H9 (cell line): ENCODE results near the gene NUDT16L1. TPM values are rescaled to one million over a fixed set of nuclear protein-coding genes. Genes with fewer than 3 reads are reported as not detected.

Experiments
- DNase-seq: peaks from one replicate; pipeline ENCODE4 v3.0.0-alpha.2; 2017
- H2AFZ ChIP-seq: one replicate; pipeline ENCODE4 v1.6.1; 2013; ENCODE audit warnings: mild to moderate bottlenecking, low read length, control low read depth, moderate library complexity
- H2AK5ac ChIP-seq: 2 replicates; pipeline ENCODE4 v1.6.1; 2013; ENCODE audit warnings: low read length, control low read depth, mixed read lengths; ENCODE audit not compliant: insufficient read length
- H2BK120ac ChIP-seq: one replicate; pipeline ENCODE4 v1.6.1; 2013; ENCODE audit warnings: low read depth, mild to moderate bottlenecking, low read length, control low read depth, inconsistent platforms; ENCODE audit not compliant: poor library complexity, severe bottlenecking
- H2BK12ac ChIP-seq: 2 replicates; pipeline ENCODE4 v1.6.1; 2013; ENCODE audit warnings: low read length, control low read depth, mixed read lengths, low read depth; ENCODE audit not compliant: insufficient read length
- H2BK15ac ChIP-seq: 2 replicates; pipeline ENCODE4 v1.6.1; 2013; ENCODE audit warnings: low read depth, low read length, control low read depth
- H2BK20ac ChIP-seq: one replicate; pipeline ENCODE4 v1.6.1; 2013; ENCODE audit warnings: low read depth, mild to moderate bottlenecking, low read length, control low read depth, inconsistent platforms; ENCODE audit not compliant: poor library complexity, severe bottlenecking
- H2BK5ac ChIP-seq: 2 replicates; pipeline ENCODE4 v1.6.1; 2013; ENCODE audit warnings: low read length, control low read depth, mixed read lengths; ENCODE audit not compliant: insufficient read length
- H3K14ac ChIP-seq: 2 replicates; pipeline ENCODE4 v1.6.1; 2013; ENCODE audit warnings: low read length, control low read depth; ENCODE audit not compliant: insufficient read depth
- H3K18ac ChIP-seq: 2 replicates; pipeline ENCODE4 v1.6.1; 2013; ENCODE audit warnings: low read depth, mild to moderate bottlenecking, mixed read lengths, low read length, control low read depth; ENCODE audit not compliant: insufficient read length
- H3K23ac ChIP-seq: 2 replicates; pipeline ENCODE4 v1.6.1; 2013; ENCODE audit warnings: low read length, control low read depth, mixed read lengths, low read depth; ENCODE audit not compliant: insufficient read length
- H3K23me2 ChIP-seq: 2 replicates; pipeline ENCODE4 v1.6.1; 2013; ENCODE audit warnings: low read depth, mild to moderate bottlenecking, mixed read lengths, low read length, control low read depth; ENCODE audit not compliant: insufficient read length, poor library complexity, severe bottlenecking
- H3K27ac ChIP-seq: 2 replicates; pipeline ENCODE4 v1.5.1; 2013; ENCODE audit warnings: low read length, control low read depth, mixed read lengths, low read depth; ENCODE audit not compliant: insufficient read length
- H3K27me3 ChIP-seq: 2 replicates; pipeline ENCODE4 v1.6.1; 2013; ENCODE audit warnings: low read length, control low read depth, inconsistent platforms; ENCODE audit not compliant: insufficient read depth
- H3K4ac ChIP-seq: 2 replicates; pipeline ENCODE4 v1.6.1; 2013; ENCODE audit warnings: low read depth, mild to moderate bottlenecking, control low read depth, inconsistent platforms, low read length, moderate library complexity
- H3K4me1 ChIP-seq: 2 replicates; pipeline ENCODE4 v1.6.1; 2013; ENCODE audit warnings: low read length, control low read depth, inconsistent platforms; ENCODE audit not compliant: insufficient read depth
- H3K4me2 ChIP-seq: 2 replicates; pipeline ENCODE4 v1.6.1; 2013; ENCODE audit warnings: low read length, control low read depth, mixed read lengths; ENCODE audit not compliant: insufficient read length, insufficient read depth
- H3K56ac ChIP-seq: 2 replicates; pipeline ENCODE4 v1.6.1; 2013; ENCODE audit warnings: low read depth, mild to moderate bottlenecking, mixed read lengths, low read length, control low read depth; ENCODE audit not compliant: insufficient read length
- H3K79me1 ChIP-seq: 2 replicates; pipeline ENCODE4 v1.6.1; 2013; ENCODE audit warnings: low read depth, mild to moderate bottlenecking, moderate library complexity, low read length, control low read depth, inconsistent platforms; ENCODE audit not compliant: insufficient read depth, poor library complexity, severe bottlenecking
- H3K79me2 ChIP-seq: 2 replicates; pipeline ENCODE4 v1.6.1; 2013; ENCODE audit warnings: low read length, control low read depth, inconsistent platforms; ENCODE audit not compliant: insufficient read depth
- H3K9ac ChIP-seq: 2 replicates; pipeline ENCODE4 v1.6.1; 2013; ENCODE audit warnings: low read length, control low read depth, mixed read lengths; ENCODE audit not compliant: insufficient read length; ENCODE audit errors: extremely low read depth
- H3K9me3 ChIP-seq: one replicate; pipeline ENCODE4 v1.6.1; 2013; ENCODE audit warnings: low read depth, low read length, inconsistent platforms; ENCODE audit not compliant: control insufficient read depth
- H3T11ph ChIP-seq: one replicate; pipeline ENCODE4 v1.6.1; 2013; ENCODE audit warnings: mild to moderate bottlenecking, low read length, control low read depth, inconsistent platforms
- H4K20me1 ChIP-seq: one replicate; pipeline ENCODE4 v1.6.1; 2013; ENCODE audit not compliant: control insufficient read depth, insufficient read length, insufficient read depth
- H4K5ac ChIP-seq: 2 replicates; pipeline ENCODE4 v1.6.1; 2013; ENCODE audit warnings: low read depth, mild to moderate bottlenecking, mixed read lengths, low read length, control low read depth; ENCODE audit not compliant: insufficient read length
- H4K8ac ChIP-seq: replicated peaks from 2 replicates; pipeline ENCODE4 v1.6.1; 2013; ENCODE audit warnings: low read length, control low read depth, mixed read lengths, low read depth; ENCODE audit not compliant: insufficient read length
- H4K91ac ChIP-seq: 2 replicates; pipeline ENCODE4 v1.6.1; 2013; ENCODE audit warnings: low read depth, mild to moderate bottlenecking, moderate library complexity, mixed read lengths, low read length, control low read depth; ENCODE audit not compliant: insufficient read length
- H3K27ac Mint-ChIP-seq, 3 experiments: 2 replicates in 2 of 3; 3 replicates in 1 of 3; pipeline ENCODE4 v1.8.0; 2020 to 2021; ENCODE audit warnings: mixed read lengths in 3 of 3, mild to moderate bottlenecking in 1 of 3, moderate library complexity in 1 of 3
- H3K27me3 Mint-ChIP-seq: 2 replicates; pipeline ENCODE4 v1.8.0; 2021; ENCODE audit warnings: low read depth, mild to moderate bottlenecking, moderate library complexity, mixed read lengths
- H3K36me3 Mint-ChIP-seq, 3 experiments: 2 replicates in 2 of 3; 3 replicates in 1 of 3; pipeline ENCODE4 v1.8.0; 2020 to 2021; ENCODE audit warnings: low read depth in 3 of 3, mixed read lengths in 3 of 3; ENCODE audit not compliant: insufficient read depth in 1 of 3
- H3K4me1 Mint-ChIP-seq, 2 experiments: 2 replicates each; pipeline ENCODE4 v1.8.0; 2020; ENCODE audit warnings: mixed read lengths in 2 of 2
- H3K4me3 Mint-ChIP-seq, 2 experiments: 2 replicates in 1 of 2; 3 replicates in 1 of 2; pipeline ENCODE4 v1.8.0; 2020 to 2021; ENCODE audit warnings: mild to moderate bottlenecking in 2 of 2, mixed read lengths in 2 of 2, moderate library complexity in 1 of 2
- H3K9me3 Mint-ChIP-seq, 2 experiments: 2 replicates in 1 of 2; 3 replicates in 1 of 2; pipeline ENCODE4 v1.8.0; 2020; ENCODE audit warnings: mild to moderate bottlenecking in 2 of 2, mixed read lengths in 2 of 2, moderate library complexity in 1 of 2
- CTCF ChIP-seq: fragments of 200-600 bp; sonication (generic); conservative IDR thresholded peaks from 3 replicates; pipeline ENCODE4 v1.8.0; 2021; ENCODE audit warnings: antibody characterized with exemption, mild to moderate bottlenecking
- WGBS: extraction: QIAGEN DNeasy Blood & Tissue Kit; methylation state at CpG from one replicate; pipeline ENCODE4 v1.1.7; 2013; ENCODE audit warnings: missing lambda C conversion rate, low lambda C conversion rate, mixed read lengths; ENCODE audit not compliant: insufficient read length; ENCODE audit errors: extremely low coverage; 5-methylcytosine and 5-hydroxymethylcytosine counted together
- total RNA-seq: library from RNA; stranded (reverse); gene quantifications from 2 replicates; pipeline ENCODE4 v1.2.1, GENCODE V29; 2021

The NUDT16L1 gene
- total RNA-seq, 1 experiment from 2014 or later, result 49.4 TPM

- no CpG with 5 or more reads among the region's 26 CpGs for WGBS
- H3K4me2 ChIP-seq, result no peak overlapping the region
- H4K20me1 ChIP-seq, result no peaks in the 10 kb centered on the region
These were observed 12.5 kb upstream of the NUDT16L1 start for GRCh38 chr16:4680673-4681470.

More at GRCh38 chr16:4680673-4681470, 12.5 kb upstream of the NUDT16L1 start:
- Histone ChIP-seq H3K9me3 (no peaks in the 10 kb centered on the region), H3K4me1 (no peaks in the 10 kb centered on the region), H3K4ac (no peak overlapping the region), H2BK20ac (no peak overlapping the region), H3K23me2 (no peaks in the 10 kb centered on the region), H3K79me1 (no peaks in the 10 kb centered on the region), H2BK12ac (no peak overlapping the region), H3K27ac (no peak overlapping the region), H3K18ac (no peak overlapping the region), H3K23ac (no peak overlapping the region), H3K27me3 (no peaks in the 10 kb centered on the region), H2BK5ac (no peak overlapping the region), H3K79me2 (no peaks in the 10 kb centered on the region), H4K8ac (no peak overlapping the region), H2BK120ac (no peak overlapping the region), H2AFZ (no peak overlapping the region), H3T11ph (no peak overlapping the region), H2BK15ac (no peak overlapping the region), H3K14ac (no peak overlapping the region), H2AK5ac (no peak overlapping the region), H3K9ac (no peak overlapping the region), H3K56ac (no peak overlapping the region), H4K91ac (no peak overlapping the region), H4K5ac (no peak overlapping the region)
- Mint-ChIP-seq H3K27ac (peak overlapping the region in 2 of 3 experiments; percentile 70 to 78; a peak in 1 of 7 replicates), H3K36me3 (peaks cover 2 to 33% (median 9%) of the 10 kb centered on the region in 3 experiments; a peak in 5 of 7 replicates), H3K9me3 (no peaks in the 10 kb centered on the region), H3K4me1 (peaks cover 2 to 3% of the 10 kb centered on the region in 2 experiments; a peak in 3 of 4 replicates), H3K27me3 (no peaks in the 10 kb centered on the region), H3K4me3 (no peak overlapping the region)
- DNase-seq, result no peak
- TF ChIP-seq CTCF, result no peak
